Glutamatergic neuron (in vitro differentiated cells): ENCODE results near the gene COQ3. TPM values are rescaled to one million over a fixed set of nuclear protein-coding genes. Genes with fewer than 3 reads are reported as not detected.

Experiments
- DNase-seq: peaks from one replicate; pipeline ENCODE4 v3.0.0; 2022
- H3K27ac Mint-ChIP-seq: one replicate; pipeline ENCODE4 v1.8.0; 2020; ENCODE audit warnings: mild to moderate bottlenecking, mixed read lengths, inconsistent platforms; ENCODE audit not compliant: unreplicated experiment
- H3K27me3 Mint-ChIP-seq: one replicate; pipeline ENCODE4 v1.8.0; 2020; ENCODE audit warnings: mild to moderate bottlenecking, moderate library complexity, mixed read lengths, inconsistent platforms; ENCODE audit not compliant: unreplicated experiment
- H3K36me3 Mint-ChIP-seq: one replicate; pipeline ENCODE4 v1.8.0; 2020; ENCODE audit warnings: mild to moderate bottlenecking, mixed read lengths, inconsistent platforms; ENCODE audit not compliant: unreplicated experiment
- H3K4me1 Mint-ChIP-seq: one replicate; pipeline ENCODE4 v1.8.0; 2020; ENCODE audit warnings: mild to moderate bottlenecking, low read depth, mixed read lengths, inconsistent platforms; ENCODE audit not compliant: unreplicated experiment
- H3K4me3 Mint-ChIP-seq: one replicate; pipeline ENCODE4 v1.8.0; 2020; ENCODE audit warnings: mild to moderate bottlenecking, mixed read lengths, inconsistent platforms; ENCODE audit not compliant: unreplicated experiment
- H3K9me3 Mint-ChIP-seq: one replicate; pipeline ENCODE4 v1.8.0; 2020; ENCODE audit warnings: mild to moderate bottlenecking, moderate library complexity, mixed read lengths, inconsistent platforms; ENCODE audit not compliant: unreplicated experiment
- CTCF ChIP-seq: fragments of 200-600 bp; sonication (generic); IDR thresholded peaks from one replicate; pipeline ENCODE4 v1.5.0; 2021; ENCODE audit not compliant: partially characterized antibody, unreplicated experiment
- total RNA-seq: library from RNA; stranded (reverse); fragmentation: NEBNext Ultra II Directional; extraction: Animal tissue kit (Norgen Biotek cat#: 25700); gene quantifications from one replicate; pipeline ENCODE4 v1.2.1, GENCODE V29; 2021; ENCODE audit not compliant: unreplicated experiment

The COQ3 gene
- total RNA-seq, 1 donor from 2014 or later, result 3.8 TPM

DNA sequence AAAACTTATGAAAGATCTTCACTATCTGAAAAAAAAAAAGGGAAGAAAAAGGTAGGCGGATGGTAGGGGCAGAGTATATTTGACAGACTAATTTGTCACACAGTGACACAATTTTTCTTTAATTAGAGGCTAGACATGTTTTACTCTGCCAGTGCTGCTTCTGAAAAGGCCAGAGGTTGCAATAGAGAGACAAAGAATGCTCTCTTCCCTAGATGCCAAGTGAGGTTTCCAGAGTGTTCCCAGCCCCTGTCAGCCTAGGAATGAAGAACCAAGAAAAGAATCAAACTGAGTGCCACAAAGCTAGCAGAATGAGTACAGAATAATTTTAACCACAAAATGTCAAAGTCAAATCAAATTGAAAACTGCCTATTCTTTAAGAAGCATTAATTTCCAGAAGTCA, 18.1 kb upstream of the COQ3 start:
- H3K4me3 Mint-ChIP-seq, result no peak overlapping the region
- no peak for DNase-seq
- no peak for TF ChIP-seq CTCF
- H3K36me3 Mint-ChIP-seq, result no peaks in the 10 kb centered on the region
- peaks cover 2% of the 10 kb centered on the region for H3K9me3 Mint-ChIP-seq
- no peak overlapping the region for H3K27ac Mint-ChIP-seq
- no peaks in the 10 kb centered on the region for H3K27me3 Mint-ChIP-seq
- H3K4me1 Mint-ChIP-seq, result peaks cover 2% of the 10 kb centered on the region

DNA sequence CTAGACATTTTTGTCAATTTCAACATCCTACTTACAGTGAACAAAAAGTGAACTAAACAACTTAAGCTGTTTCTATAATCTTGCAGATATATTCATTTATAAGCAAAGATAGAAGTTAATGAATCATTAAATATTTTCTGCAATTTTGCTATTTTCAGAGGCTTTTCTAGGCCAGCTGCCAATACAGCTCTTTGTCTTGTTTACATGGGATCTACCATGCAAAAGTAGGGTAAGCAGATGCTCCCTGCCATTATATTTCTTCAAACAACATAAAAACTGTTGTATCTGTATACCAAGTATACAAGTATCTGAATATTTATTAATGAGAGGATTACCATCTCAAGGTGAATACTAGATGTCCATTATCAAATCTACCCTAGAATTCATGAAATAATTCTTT, 15.7 kb upstream of the COQ3 start:
- H3K4me1 Mint-ChIP-seq, result no peaks in the 10 kb centered on the region
- no peak for DNase-seq
- no peaks in the 10 kb centered on the region for H3K27me3 Mint-ChIP-seq
- H3K36me3 Mint-ChIP-seq, result no peaks in the 10 kb centered on the region
- H3K27ac Mint-ChIP-seq, result no peak overlapping the region
- H3K4me3 Mint-ChIP-seq, result no peak overlapping the region
- peaks cover 2% of the 10 kb centered on the region for H3K9me3 Mint-ChIP-seq
- no peak for TF ChIP-seq CTCF

GRCh38 chr6:99407076-99407475, 13.1 kb upstream of the COQ3 start:
- no peaks in the 10 kb centered on the region for H3K9me3 Mint-ChIP-seq
- H3K4me3 Mint-ChIP-seq, result no peak overlapping the region
- no peaks in the 10 kb centered on the region for H3K4me1 Mint-ChIP-seq
- TF ChIP-seq CTCF, result no peak
- no peaks in the 10 kb centered on the region for H3K27me3 Mint-ChIP-seq
- H3K27ac Mint-ChIP-seq, result no peak overlapping the region
- DNase-seq, result no peak
- H3K36me3 Mint-ChIP-seq, result no peaks in the 10 kb centered on the region

- Mint-ChIP-seq H3K27ac (no peak overlapping the region), H3K9me3 (no peaks in the 10 kb centered on the region)
- no peak for DNase-seq
Measured at GRCh38 chr6:99402448-99402847, 8.5 kb upstream of the COQ3 start.

DNA sequence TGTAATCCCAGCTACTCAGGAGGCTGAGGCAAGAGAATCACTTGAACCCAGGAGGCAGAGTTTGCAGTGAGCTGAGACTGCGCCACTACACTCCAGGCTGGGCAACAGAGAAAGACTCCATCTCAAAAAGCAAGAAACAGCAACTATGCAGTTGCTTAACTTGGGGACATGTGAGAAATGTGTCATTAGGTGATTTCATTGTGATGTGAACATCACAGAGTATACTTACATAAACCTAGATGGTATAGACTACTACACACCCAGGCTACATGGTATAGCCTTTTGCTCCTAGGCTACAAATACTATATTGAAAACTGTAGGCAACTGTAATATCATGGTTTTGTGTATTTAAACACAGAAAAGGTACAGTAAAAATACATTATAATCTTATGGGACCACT, 3.3 kb upstream of the COQ3 start:
- Mint-ChIP-seq H3K4me1 (peaks cover 3% of the 10 kb centered on the region), H3K4me3 (no peak overlapping the region), H3K36me3 (no peaks in the 10 kb centered on the region), H3K9me3 (peaks cover 5% of the 10 kb centered on the region), H3K27ac (no peak overlapping the region), H3K27me3 (peaks cover 2% of the 10 kb centered on the region)
- TF ChIP-seq CTCF, result no peak
- no peak for DNase-seq

More at GRCh38 chr6:99402448-99402847, 8.5 kb upstream of the COQ3 start:
- Mint-ChIP-seq H3K4me1 (no peaks in the 10 kb centered on the region), H3K4me3 (no peak overlapping the region), H3K27me3 (no peaks in the 10 kb centered on the region), H3K36me3 (no peaks in the 10 kb centered on the region)
- no peak for TF ChIP-seq CTCF
